ENCODE data around the gene TMEM129. TPM values are rescaled to one million over a fixed set of nuclear protein-coding genes. Genes with fewer than 3 reads are reported as not detected.
"Not testable (repeated sequence)": the region's sequence is repeated elsewhere in the genome, so short reads cannot be mapped to it uniquely, and the experiment has no call there.

Gene TMEM129
- total and polyA plus RNA-seq, 2 experiments from 2014 or later = 16.4 to 64.4 TPM

- TF ChIP-seq, protein P1, sequence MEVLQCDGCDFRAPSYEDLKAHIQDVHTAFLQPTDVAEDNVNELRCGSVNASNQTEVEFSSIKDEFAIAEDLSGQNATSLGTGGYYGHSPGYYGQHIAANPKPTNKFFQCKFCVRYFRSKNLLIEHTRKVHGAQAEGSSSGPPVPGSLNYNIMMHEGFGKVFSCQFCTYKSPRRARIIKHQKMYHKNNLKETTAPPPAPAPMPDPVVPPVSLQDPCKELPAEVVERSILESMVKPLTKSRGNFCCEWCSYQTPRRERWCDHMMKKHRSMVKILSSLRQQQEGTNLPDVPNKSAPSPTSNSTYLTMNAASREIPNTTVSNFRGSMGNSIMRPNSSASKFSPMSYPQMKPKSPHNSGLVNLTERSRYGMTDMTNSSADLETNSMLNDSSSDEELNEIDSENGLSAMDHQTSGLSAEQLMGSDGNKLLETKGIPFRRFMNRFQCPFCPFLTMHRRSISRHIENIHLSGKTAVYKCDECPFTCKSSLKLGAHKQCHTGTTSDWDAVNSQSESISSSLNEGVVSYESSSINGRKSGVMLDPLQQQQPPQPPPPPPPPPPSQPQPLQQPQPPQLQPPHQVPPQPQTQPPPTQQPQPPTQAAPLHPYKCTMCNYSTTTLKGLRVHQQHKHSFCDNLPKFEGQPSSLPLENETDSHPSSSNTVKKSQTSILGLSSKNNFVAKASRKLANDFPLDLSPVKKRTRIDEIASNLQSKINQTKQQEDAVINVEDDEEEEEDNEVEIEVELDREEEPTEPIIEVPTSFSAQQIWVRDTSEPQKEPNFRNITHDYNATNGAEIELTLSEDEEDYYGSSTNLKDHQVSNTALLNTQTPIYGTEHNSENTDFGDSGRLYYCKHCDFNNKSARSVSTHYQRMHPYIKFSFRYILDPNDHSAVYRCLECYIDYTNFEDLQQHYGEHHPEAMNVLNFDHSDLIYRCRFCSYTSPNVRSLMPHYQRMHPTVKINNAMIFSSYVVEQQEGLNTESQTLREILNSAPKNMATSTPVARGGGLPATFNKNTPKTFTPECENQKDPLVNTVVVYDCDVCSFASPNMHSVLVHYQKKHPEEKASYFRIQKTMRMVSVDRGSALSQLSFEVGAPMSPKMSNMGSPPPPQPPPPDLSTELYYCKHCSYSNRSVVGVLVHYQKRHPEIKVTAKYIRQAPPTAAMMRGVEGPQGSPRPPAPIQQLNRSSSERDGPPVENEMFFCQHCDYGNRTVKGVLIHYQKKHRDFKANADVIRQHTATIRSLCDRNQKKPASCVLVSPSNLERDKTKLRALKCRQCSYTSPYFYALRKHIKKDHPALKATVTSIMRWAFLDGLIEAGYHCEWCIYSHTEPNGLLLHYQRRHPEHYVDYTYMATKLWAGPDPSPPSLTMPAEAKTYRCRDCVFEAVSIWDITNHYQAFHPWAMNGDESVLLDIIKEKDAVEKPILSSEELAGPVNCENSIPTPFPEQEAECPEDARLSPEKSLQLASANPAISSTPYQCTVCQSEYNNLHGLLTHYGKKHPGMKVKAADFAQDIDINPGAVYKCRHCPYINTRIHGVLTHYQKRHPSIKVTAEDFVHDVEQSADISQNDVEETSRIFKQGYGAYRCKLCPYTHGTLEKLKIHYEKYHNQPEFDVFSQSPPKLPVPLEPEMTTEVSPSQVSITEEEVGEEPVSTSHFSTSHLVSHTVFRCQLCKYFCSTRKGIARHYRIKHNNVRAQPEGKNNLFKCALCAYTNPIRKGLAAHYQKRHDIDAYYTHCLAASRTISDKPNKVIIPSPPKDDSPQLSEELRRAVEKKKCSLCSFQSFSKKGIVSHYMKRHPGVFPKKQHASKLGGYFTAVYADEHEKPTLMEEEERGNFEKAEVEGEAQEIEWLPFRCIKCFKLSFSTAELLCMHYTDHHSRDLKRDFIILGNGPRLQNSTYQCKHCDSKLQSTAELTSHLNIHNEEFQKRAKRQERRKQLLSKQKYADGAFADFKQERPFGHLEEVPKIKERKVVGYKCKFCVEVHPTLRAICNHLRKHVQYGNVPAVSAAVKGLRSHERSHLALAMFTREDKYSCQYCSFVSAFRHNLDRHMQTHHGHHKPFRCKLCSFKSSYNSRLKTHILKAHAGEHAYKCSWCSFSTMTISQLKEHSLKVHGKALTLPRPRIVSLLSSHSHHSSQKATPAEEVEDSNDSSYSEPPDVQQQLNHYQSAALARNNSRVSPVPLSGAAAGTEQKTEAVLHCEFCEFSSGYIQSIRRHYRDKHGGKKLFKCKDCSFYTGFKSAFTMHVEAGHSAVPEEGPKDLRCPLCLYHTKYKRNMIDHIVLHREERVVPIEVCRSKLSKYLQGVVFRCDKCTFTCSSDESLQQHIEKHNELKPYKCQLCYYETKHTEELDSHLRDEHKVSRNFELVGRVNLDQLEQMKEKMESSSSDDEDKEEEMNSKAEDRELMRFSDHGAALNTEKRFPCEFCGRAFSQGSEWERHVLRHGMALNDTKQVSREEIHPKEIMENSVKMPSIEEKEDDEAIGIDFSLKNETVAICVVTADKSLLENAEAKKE (CRISPR knock-in tag; IDR thresholded peaks at IDR 0.05) = no peak
- no peak for TF ChIP-seq CREB1 (CRISPR knock-in tag; IDR thresholded peaks at IDR 0.05; ENCODE audit: low read depth)
- no peak for TF ChIP-seq JUNB (IDR thresholded peaks at IDR 0.05; ENCODE audit: unreplicated experiment)
- TF ChIP-seq STAT1 (IDR thresholded peaks at IDR 0.05; ENCODE audit: unreplicated experiment) = no peak
- no peak for TF ChIP-seq EZH2phosphoT487 (IDR thresholded peaks at IDR 0.05; ENCODE audit: unreplicated experiment)
- no peak for TF ChIP-seq EZH2 (IDR thresholded peaks at IDR 0.05; ENCODE audit: low read depth, unreplicated experiment)
- TF ChIP-seq CTCF (conservative IDR thresholded peaks at IDR 0.05; ENCODE audit: low read depth in 2 of 2) = no peak
Observed at GRCh38 chr4:1673671-1674070, 47.5 kb downstream of the TMEM129 start (continued).

DNA sequence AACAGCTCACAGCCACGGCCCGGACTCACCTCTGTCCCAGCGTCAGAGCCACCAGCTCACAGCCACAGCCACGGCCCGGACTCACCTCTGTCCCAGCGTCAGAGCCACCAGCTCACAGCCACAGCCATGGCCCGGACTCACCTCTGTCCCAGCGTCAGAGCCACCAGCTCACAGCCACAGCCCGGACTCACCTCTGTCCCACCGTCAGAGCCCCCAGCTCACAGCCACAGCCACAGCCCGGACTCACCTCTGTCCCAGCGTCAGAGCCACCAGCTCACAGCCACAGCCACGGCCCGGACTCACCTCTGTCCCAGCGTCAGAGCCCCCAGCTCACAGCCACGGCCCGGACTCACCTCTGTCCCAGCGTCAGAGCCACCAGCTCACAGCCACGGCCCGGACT is 50.1 kb downstream of the TMEM129 start:
- peaks cover 11% of the 10 kb centered on the region for H3K4me1 Mint-ChIP-seq
- not testable (repeated sequence) for H4K20me1 ChIP-seq (replicated peaks; ENCODE audit: insufficient read depth); H3K36me3 Mint-ChIP-seq (ENCODE audit: low read depth); H3K79me2 ChIP-seq (replicated peaks; ENCODE audit: insufficient read depth); H3K9me3 Mint-ChIP-seq; DNase-seq (ENCODE audit: low spot score); H3K36me3 ChIP-seq (ENCODE audit: insufficient read depth); H2AFZ ChIP-seq; H3K27ac ChIP-seq (ENCODE audit: low read depth); H3K27ac Mint-ChIP-seq; H3K4me2 ChIP-seq; ATAC-seq; H3K4me1 ChIP-seq (ENCODE audit: insufficient read depth); H3F3A ChIP-seq (replicated peaks; ENCODE audit: low read depth); H3K4me3 ChIP-seq; H3K9me2 ChIP-seq (ENCODE audit: insufficient read depth); H3K27me3 ChIP-seq (ENCODE audit: insufficient read depth); H3K4me3 Mint-ChIP-seq
- H3K27me3 Mint-ChIP-seq (ENCODE audit: insufficient read depth, low read depth, poor library complexity) = peaks cover 13% of the 10 kb centered on the region

Measured in GM23338 (cell line).